HepG2 (cell line): ENCODE measurements around the gene PDCD2. TPM values are rescaled to one million over a fixed set of nuclear protein-coding genes. Genes with fewer than 3 reads are reported as not detected.

Experiments
- ATAC-seq: fragments of 200-7000 bp; cut with Tn5 transposase; 3 replicates; pipeline ENCODE4 v1.9.1; 2020; ENCODE audit warnings: mild to moderate bottlenecking, moderate library complexity
- BruUV-seq: library from RNA; stranded (reverse); fragments of 400-500 nt; replicated peaks from 2 replicates; lab custom pipeline; 2021; lab: Mats Ljungman, UMichigan
- CTCF ChIA-PET: fragments of 300-600 bp; formaldehyde crosslinking; extraction: SDS; loops from one replicate; lab custom pipeline; 2021; ENCODE audit warnings: low total read pairs, inconsistent platforms, low intra/inter-chr PET ratio; lab: Yijun Ruan, JAX
- POLR2A ChIA-PET: fragments of 350-600 bp; sonication (Branson Sonifier 250); formaldehyde crosslinking; loops from one replicate; lab custom pipeline; 2020; ENCODE audit warnings: antibody characterized with exemption, inconsistent platforms; lab: Yijun Ruan, JAX
- DNase-seq: peaks from one replicate; pipeline ENCODE4 v3.0.0-alpha.2; 2015; ENCODE audit warnings: low spot score
- FAIRE-seq: peaks from 3 replicates; lab custom pipeline; 2011; peaks lifted over from hg19 to GRCh38; lab: Jason Lieb, UNC
- H2AFZ ChIP-seq: one replicate; pipeline ENCODE4 v1.6.1; 2011; ENCODE audit warnings: low read length, inconsistent platforms
- H3K27ac ChIP-seq: fragments of 300-600 bp; 3 replicates; pipeline ENCODE4 v1.8.0; 2011; ENCODE audit warnings: mixed run types, mild to moderate bottlenecking, mixed read lengths, low read length, inconsistent platforms; ENCODE audit not compliant: insufficient read depth; ENCODE audit errors: extremely low read length
- H3K27me3 ChIP-seq, 2 experiments: fragments of 200-600 bp in 1 of 2; 2 replicates in 1 of 2; 3 replicates in 1 of 2; pipeline versions ENCODE4 v1.6.0 to v1.8.0; 2011; ENCODE audit warnings: low read length in 2 of 2, mild to moderate bottlenecking in 2 of 2, moderate library complexity in 2 of 2, inconsistent platforms in 1 of 2; ENCODE audit not compliant: insufficient read depth in 2 of 2, control insufficient read depth in 1 of 2
- H3K36me3 ChIP-seq, 2 experiments: fragments of 200-600 bp in 1 of 2; replicated peaks in 1 of 2; 2 replicates in 1 of 2; 3 replicates in 1 of 2; pipeline versions ENCODE4 v1.5.1 to v1.8.0; 2011; ENCODE audit warnings: low read length in 2 of 2, inconsistent platforms in 1 of 2; ENCODE audit not compliant: insufficient read depth in 2 of 2, control insufficient read depth in 1 of 2
- H3K4me1 ChIP-seq: 2 replicates; pipeline ENCODE4 v1.5.1; 2012; ENCODE audit warnings: low read length, inconsistent platforms; ENCODE audit not compliant: insufficient read depth
- H3K4me2 ChIP-seq: 2 replicates; pipeline ENCODE4 v1.6.0; 2011; ENCODE audit warnings: low read depth, low read length, inconsistent platforms
- H3K4me3 ChIP-seq, 3 experiments: fragments of 200-600 bp in 1 of 3; sonication (generic), shearing (Covaris generic) in 1 of 3; replicated peaks in 1 of 3; 2 replicates each; pipeline ENCODE4 v1.5.1; 2011 to 2016; ENCODE audit warnings: low read length in 3 of 3, inconsistent platforms in 2 of 3, low read depth in 2 of 3, mild to moderate bottlenecking in 2 of 3, control low read depth in 1 of 3, mixed read lengths in 1 of 3; ENCODE audit not compliant: insufficient read depth in 1 of 3
- H3K79me2 ChIP-seq: one replicate; pipeline ENCODE4 v1.6.1; 2011; ENCODE audit warnings: low read length, inconsistent platforms; ENCODE audit not compliant: insufficient read depth
- H3K9ac ChIP-seq: 2 replicates; pipeline ENCODE4 v1.6.0; 2011; ENCODE audit warnings: mild to moderate bottlenecking, low read depth, low read length, inconsistent platforms; ENCODE audit not compliant: insufficient read depth
- H3K9me3 ChIP-seq: 2 replicates; pipeline ENCODE4 v1.5.1; 2012; ENCODE audit warnings: mild to moderate bottlenecking, low read length
- H4K20me1 ChIP-seq: 2 replicates; pipeline ENCODE4 v1.6.0; 2011; ENCODE audit warnings: inconsistent platforms, mild to moderate bottlenecking, low read length, moderate library complexity; ENCODE audit not compliant: insufficient read depth
- BRD4 ChIP-seq: sonication (generic); formaldehyde crosslinking; IDR thresholded peaks from 2 replicates; pipeline ENCODE4 v1.4.0; 2020; ENCODE audit warnings: missing genetic modification reagents
- ISX ChIP-seq: sonication (generic); formaldehyde crosslinking; conservative IDR thresholded peaks from 2 replicates; pipeline ENCODE4 v1.5.0; 2020; ENCODE audit warnings: missing genetic modification reagents
- NFYB ChIP-seq: sonication (generic); formaldehyde crosslinking; IDR thresholded peaks from 2 replicates; pipeline ENCODE4 v1.4.0; 2020; ENCODE audit warnings: missing genetic modification reagents
- PBX2 ChIP-seq: IDR thresholded peaks from 2 replicates; pipeline ENCODE4 v1.6.1; 2016; ENCODE audit warnings: control low read depth
- TBX3 ChIP-seq: fragments of 450-650 bp; IDR thresholded peaks from 2 replicates; pipeline ENCODE4 v1.6.1; 2017; ENCODE audit warnings: antibody characterized with exemption, mild to moderate bottlenecking, inconsistent platforms, borderline replicate concordance
- TFE3 ChIP-seq: IDR thresholded peaks from 2 replicates; pipeline ENCODE4 v1.6.1; 2016
- TOPORS ChIP-seq: sonication (generic); formaldehyde crosslinking; IDR thresholded peaks from 2 replicates; pipeline ENCODE4 v1.8.0; 2023; ENCODE audit warnings: mild to moderate bottlenecking, missing genetic modification reagents
- YY1 ChIP-seq: IDR thresholded peaks from 2 replicates; pipeline ENCODE4 v1.6.1; 2011; ENCODE audit warnings: low read length, low read depth, moderate library complexity, mild to moderate bottlenecking; ENCODE audit not compliant: insufficient read depth, insufficient replicate concordance
- ZBTB7B ChIP-seq: sonication (generic); formaldehyde crosslinking; IDR thresholded peaks from 2 replicates; pipeline ENCODE4 v1.4.0; 2020; ENCODE audit warnings: missing genetic modification reagents
- ZBTB8A ChIP-seq: sonication (generic); formaldehyde crosslinking; IDR thresholded peaks from 2 replicates; pipeline ENCODE4 v1.4.0; 2020; ENCODE audit warnings: mild to moderate bottlenecking, low read depth, missing genetic modification reagents, borderline replicate concordance
- ZNF274 ChIP-seq: sonication (generic); formaldehyde crosslinking; IDR thresholded peaks from 2 replicates; pipeline ENCODE4 v1.5.1; 2020; ENCODE audit warnings: mild to moderate bottlenecking, missing genetic modification reagents
- ZNF496 ChIP-seq: sonication (generic); formaldehyde crosslinking; IDR thresholded peaks from 2 replicates; pipeline ENCODE4 v1.8.1; 2023; ENCODE audit warnings: mild to moderate bottlenecking, moderate library complexity, missing genetic modification reagents; ENCODE audit not compliant: insufficient replicate concordance
- ZNF577 ChIP-seq: sonication (generic); formaldehyde crosslinking; IDR thresholded peaks from 2 replicates; pipeline ENCODE4 v1.4.0; 2020; ENCODE audit warnings: mild to moderate bottlenecking, low read depth, missing genetic modification reagents, borderline replicate concordance
- ZNF776 ChIP-seq: sonication (generic); formaldehyde crosslinking; IDR thresholded peaks from 2 replicates; pipeline ENCODE4 v1.4.0; 2020; ENCODE audit warnings: mild to moderate bottlenecking, missing genetic modification reagents
- WGBS: methylation state at CpG from one replicate; pipeline ENCODE4 v1.1.6; 2017; ENCODE audit warnings: low lambda C conversion rate; 5-methylcytosine and 5-hydroxymethylcytosine counted together
- in situ Hi-C: cut with HindIII; loops from 2 replicates; pipeline ENCODE4 v1.10.0; 2017; ENCODE audit warnings: low pct_unique_long_range_greater_than_20kb; ENCODE audit not compliant: extremely low pct_ligation_motif_present
- intact Hi-C: fragments of 100-400 bp; cut with micrococcal nuclease; formaldehyde crosslinking; loops from one replicate; pipeline ENCODE4 v1.10.0; 2022; ENCODE audit not compliant: unreplicated experiment
- polyA plus RNA-seq, 8 experiments: library from polyadenylated mRNA; depleted of rRNA in 3 of 8; stranded (reverse) in 7 of 8; unstranded in 1 of 8; fragments of >200 nt; fragmentation: Illumina TruSeq in 4 of 8; extraction: Trizol in 4 of 8; gene quantifications; 2 replicates each; pipeline versions ENCODE4 v1.2.1 to v1.2.3, GENCODE V29; 2011 to 2016; ENCODE audit warnings: low read depth in 4 of 8, missing spikeins in 1 of 8, mixed read lengths in 1 of 8; ENCODE audit not compliant: insufficient read depth in 1 of 8
- total RNA-seq, 5 experiments: library from RNA; depleted of rRNA; stranded (reverse); fragments of >200 nt; fragmentation: Illumina TruSeq; extraction: Trizol; gene quantifications; 2 replicates each; pipeline ENCODE4 v1.2.3, GENCODE V29; 2016; ENCODE audit warnings: low read depth in 1 of 5
- TF ChIP-seq, protein P1 (sequence below): sonication (generic); formaldehyde crosslinking; IDR thresholded peaks from 2 replicates; pipeline ENCODE4 v1.9.0; 2021; ENCODE audit warnings: missing genetic modification reagents, mild to moderate bottlenecking, borderline replicate concordance
- TF ChIP-seq, protein P2 (sequence below): sonication (generic); formaldehyde crosslinking; IDR thresholded peaks from 2 replicates; pipeline ENCODE4 v1.4.0; 2020; ENCODE audit warnings: missing genetic modification reagents

The PDCD2 gene
- total and polyA plus RNA-seq, 2 of the 13 experiments (the other 11 are each of a cell fraction or from before 2014, with no cell fraction given), result 83.6 to 133 TPM

GRCh38 chr6:170525795-170526194, 58.6 kb downstream of the PDCD2 start:
- in situ Hi-C loops (no loop called here), intact Hi-C loops (no loop called here)
- FAIRE-seq (no peak), ATAC-seq (no peak), DNase-seq (no peak)
- Histone ChIP-seq H3K4me2 (no peak overlapping the region), H3K4me3 (no peak overlapping the region), H3K36me3 (no peaks in the 10 kb centered on the region), H4K20me1 (no peaks in the 10 kb centered on the region), H3K27ac (no peak overlapping the region), H2AFZ (no peak overlapping the region), H3K4me1 (no peaks in the 10 kb centered on the region), H3K9ac (no peak overlapping the region), H3K79me2 (no peaks in the 10 kb centered on the region), H3K9me3 (no peaks in the 10 kb centered on the region), H3K27me3 (peaks cover 0 to 10% of the 10 kb centered on the region in 2 experiments; a peak in 2 of 5 replicates)
- TF ChIP-seq, protein P1, sequence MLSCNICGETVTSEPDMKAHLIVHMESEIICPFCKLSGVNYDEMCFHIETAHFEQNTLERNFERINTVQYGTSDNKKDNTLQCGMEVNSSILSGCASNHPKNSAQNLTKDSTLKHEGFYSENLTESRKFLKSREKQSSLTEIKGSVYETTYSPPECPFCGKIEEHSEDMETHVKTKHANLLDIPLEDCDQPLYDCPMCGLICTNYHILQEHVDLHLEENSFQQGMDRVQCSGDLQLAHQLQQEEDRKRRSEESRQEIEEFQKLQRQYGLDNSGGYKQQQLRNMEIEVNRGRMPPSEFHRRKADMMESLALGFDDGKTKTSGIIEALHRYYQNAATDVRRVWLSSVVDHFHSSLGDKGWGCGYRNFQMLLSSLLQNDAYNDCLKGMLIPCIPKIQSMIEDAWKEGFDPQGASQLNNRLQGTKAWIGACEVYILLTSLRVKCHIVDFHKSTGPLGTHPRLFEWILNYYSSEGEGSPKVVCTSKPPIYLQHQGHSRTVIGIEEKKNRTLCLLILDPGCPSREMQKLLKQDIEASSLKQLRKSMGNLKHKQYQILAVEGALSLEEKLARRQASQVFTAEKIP (CRISPR knock-in tag), result no peak
- TF ChIP-seq TFE3 (no peak), ZNF274 (CRISPR knock-in tag) (no peak), BRD4 (CRISPR knock-in tag) (no peak), PBX2 (CRISPR knock-in tag) (no peak), TOPORS (CRISPR knock-in tag) (no peak), NFYB (CRISPR knock-in tag) (no peak), ZNF496 (CRISPR knock-in tag) (no peak), TBX3 (no peak), YY1 (no peak), ISX (CRISPR knock-in tag) (no peak), ZNF776 (CRISPR knock-in tag) (no peak), ZNF577 (no peak), ZBTB8A (CRISPR knock-in tag) (no peak), ZBTB7B (CRISPR knock-in tag) (no peak)
- TF ChIP-seq, protein P2, sequence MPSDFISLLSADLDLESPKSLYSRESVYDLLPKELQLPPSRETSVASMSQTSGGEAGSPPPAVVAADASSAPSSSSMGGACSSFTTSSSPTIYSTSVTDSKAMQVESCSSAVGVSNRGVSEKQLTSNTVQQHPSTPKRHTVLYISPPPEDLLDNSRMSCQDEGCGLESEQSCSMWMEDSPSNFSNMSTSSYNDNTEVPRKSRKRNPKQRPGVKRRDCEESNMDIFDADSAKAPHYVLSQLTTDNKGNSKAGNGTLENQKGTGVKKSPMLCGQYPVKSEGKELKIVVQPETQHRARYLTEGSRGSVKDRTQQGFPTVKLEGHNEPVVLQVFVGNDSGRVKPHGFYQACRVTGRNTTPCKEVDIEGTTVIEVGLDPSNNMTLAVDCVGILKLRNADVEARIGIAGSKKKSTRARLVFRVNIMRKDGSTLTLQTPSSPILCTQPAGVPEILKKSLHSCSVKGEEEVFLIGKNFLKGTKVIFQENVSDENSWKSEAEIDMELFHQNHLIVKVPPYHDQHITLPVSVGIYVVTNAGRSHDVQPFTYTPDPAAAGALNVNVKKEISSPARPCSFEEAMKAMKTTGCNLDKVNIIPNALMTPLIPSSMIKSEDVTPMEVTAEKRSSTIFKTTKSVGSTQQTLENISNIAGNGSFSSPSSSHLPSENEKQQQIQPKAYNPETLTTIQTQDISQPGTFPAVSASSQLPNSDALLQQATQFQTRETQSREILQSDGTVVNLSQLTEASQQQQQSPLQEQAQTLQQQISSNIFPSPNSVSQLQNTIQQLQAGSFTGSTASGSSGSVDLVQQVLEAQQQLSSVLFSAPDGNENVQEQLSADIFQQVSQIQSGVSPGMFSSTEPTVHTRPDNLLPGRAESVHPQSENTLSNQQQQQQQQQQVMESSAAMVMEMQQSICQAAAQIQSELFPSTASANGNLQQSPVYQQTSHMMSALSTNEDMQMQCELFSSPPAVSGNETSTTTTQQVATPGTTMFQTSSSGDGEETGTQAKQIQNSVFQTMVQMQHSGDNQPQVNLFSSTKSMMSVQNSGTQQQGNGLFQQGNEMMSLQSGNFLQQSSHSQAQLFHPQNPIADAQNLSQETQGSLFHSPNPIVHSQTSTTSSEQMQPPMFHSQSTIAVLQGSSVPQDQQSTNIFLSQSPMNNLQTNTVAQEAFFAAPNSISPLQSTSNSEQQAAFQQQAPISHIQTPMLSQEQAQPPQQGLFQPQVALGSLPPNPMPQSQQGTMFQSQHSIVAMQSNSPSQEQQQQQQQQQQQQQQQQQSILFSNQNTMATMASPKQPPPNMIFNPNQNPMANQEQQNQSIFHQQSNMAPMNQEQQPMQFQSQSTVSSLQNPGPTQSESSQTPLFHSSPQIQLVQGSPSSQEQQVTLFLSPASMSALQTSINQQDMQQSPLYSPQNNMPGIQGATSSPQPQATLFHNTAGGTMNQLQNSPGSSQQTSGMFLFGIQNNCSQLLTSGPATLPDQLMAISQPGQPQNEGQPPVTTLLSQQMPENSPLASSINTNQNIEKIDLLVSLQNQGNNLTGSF (CRISPR knock-in tag), result no peak
- 49% methylated on average over 7 of the region's 7 CpGs for WGBS
- BruUV-seq, result no TSS peak
- POLR2A ChIA-PET, result no interaction called here
- CTCF ChIA-PET, result no interaction called here
